SK-N-SH (cell line): ENCODE data around the gene EPHA5. TPM values are rescaled to one million over a fixed set of nuclear protein-coding genes. Genes with fewer than 3 reads are reported as not detected.

Experiments used
- CTCF ChIA-PET: fragments of 300-600, 350-600 bp; formaldehyde crosslinking; extraction: SDS; loops from one replicate; lab custom pipeline; 2021; lab: Yijun Ruan, JAX
- POLR2A ChIA-PET: fragments of 350-600 bp; sonication (Branson Sonifier 250); formaldehyde crosslinking; extraction: SDS; loops from one replicate; lab custom pipeline; 2020; ENCODE audit warnings: antibody characterized with exemption, inconsistent platforms; lab: Yijun Ruan, JAX
- DNase-seq: peaks from one replicate; pipeline ENCODE4 v3.0.0; 2012
- H2AFZ ChIP-seq: fragments of 200-600 bp; sonication (generic); 2 replicates; pipeline ENCODE4 v1.8.1; 2016; ENCODE audit warnings: antibody characterized with exemption, mild to moderate bottlenecking, low read depth
- H3F3A ChIP-seq: fragments of 200-600 bp; sonication (generic); replicated peaks from 2 replicates; pipeline ENCODE3; 2016; ENCODE audit warnings: antibody characterized with exemption, mild to moderate bottlenecking; ENCODE audit not compliant: insufficient read depth
- H3K27ac ChIP-seq, 2 experiments: fragments of 200-500 bp in 1 of 2; fragments of 200-600 bp in 1 of 2; sonication (Bioruptor generic) in 1 of 2; sonication (generic), shearing (Covaris generic) in 1 of 2; 2 replicates each; pipeline versions ENCODE4 v1.5.1 to v1.6.1; 2014 to 2016; ENCODE audit warnings: low read depth in 2 of 2, inconsistent platforms in 1 of 2, low read length in 1 of 2, mild to moderate bottlenecking in 1 of 2, mixed read lengths in 1 of 2
- H3K27me3 ChIP-seq: fragments of 200-600 bp; sonication (generic), shearing (Covaris generic); 2 replicates; pipeline ENCODE4 v1.6.1; 2016; ENCODE audit warnings: mixed run types; ENCODE audit not compliant: insufficient read depth
- H3K36me3 ChIP-seq, 2 experiments: fragments of 200-500 bp in 1 of 2; fragments of 200-600 bp in 1 of 2; sonication (Bioruptor generic) in 1 of 2; sonication (generic) in 1 of 2; replicated peaks in 1 of 2; 2 replicates each; pipeline versions ENCODE3 to v1.5.1; 2014 to 2016; ENCODE audit warnings: low read length in 1 of 2, mild to moderate bottlenecking in 1 of 2; ENCODE audit not compliant: insufficient read depth in 2 of 2, control insufficient read depth in 1 of 2
- H3K4me1 ChIP-seq, 2 experiments: fragments of 200-500 bp in 1 of 2; fragments of 200-600 bp in 1 of 2; sonication (Bioruptor generic) in 1 of 2; sonication (generic), shearing (Covaris generic) in 1 of 2; 2 replicates each; pipeline versions ENCODE4 v1.5.1 to v1.6.1; 2014 to 2016; ENCODE audit warnings: low read depth in 1 of 2, low read length in 1 of 2, mixed run types in 1 of 2; ENCODE audit not compliant: insufficient read depth in 2 of 2, control insufficient read depth in 1 of 2
- H3K4me2 ChIP-seq: fragments of 200-600 bp; sonication (generic), shearing (Covaris generic); 2 replicates; pipeline ENCODE4 v1.6.1; 2017; ENCODE audit warnings: mixed run types
- H3K4me3 ChIP-seq, 2 experiments: fragments of 200-500 bp in 1 of 2; fragments of 200-600 bp in 1 of 2; sonication (Bioruptor generic) in 1 of 2; sonication (generic), shearing (Covaris generic) in 1 of 2; 2 replicates each; pipeline versions ENCODE4 v1.5.1 to v1.8.1; 2014 to 2016; ENCODE audit warnings: low read depth in 2 of 2, inconsistent platforms in 1 of 2, low read length in 1 of 2, mild to moderate bottlenecking in 1 of 2, mixed read lengths in 1 of 2, moderate library complexity in 1 of 2
- H3K79me2 ChIP-seq: fragments of 200-600 bp; sonication (generic); 2 replicates; pipeline ENCODE4 v1.8.1; 2017; ENCODE audit warnings: mild to moderate bottlenecking; ENCODE audit not compliant: insufficient read depth
- H3K9ac ChIP-seq: fragments of 200-600 bp; sonication (generic); 2 replicates; pipeline ENCODE4 v1.6.1; 2017; ENCODE audit warnings: mixed run types
- H3K9me2 ChIP-seq: fragments of 200-600 bp; sonication (generic); 2 replicates; pipeline ENCODE4 v1.6.1; 2017; ENCODE audit warnings: mixed run types
- H3K9me3 ChIP-seq: fragments of 200-600 bp; sonication (generic); 2 replicates; pipeline ENCODE4 v1.6.1; 2017; ENCODE audit warnings: mixed run types, mild to moderate bottlenecking, moderate library complexity
- H4K20me1 ChIP-seq: fragments of 200-600 bp; sonication (generic); 2 replicates; pipeline ENCODE4 v1.6.1; 2017; ENCODE audit warnings: mild to moderate bottlenecking, mixed run types; ENCODE audit not compliant: insufficient read depth
- CHD2 ChIP-seq: fragments of 150-350 bp; IDR thresholded peaks from 2 replicates; pipeline ENCODE4 v1.6.1; 2018; ENCODE audit warnings: low read length; ENCODE audit not compliant: partially characterized antibody
- ELF1 ChIP-seq: IDR thresholded peaks from 2 replicates; pipeline ENCODE4 v1.4.0; 2012
- IRF3 ChIP-seq: fragments of 150-350 bp; IDR thresholded peaks from 2 replicates; pipeline ENCODE4 v1.6.1; 2016; ENCODE audit warnings: mild to moderate bottlenecking, low read depth, low read length
- MAX ChIP-seq: IDR thresholded peaks from 2 replicates; pipeline ENCODE4 v1.4.0; 2012; ENCODE audit warnings: low read depth
- MEF2A ChIP-seq: IDR thresholded peaks from 2 replicates; pipeline ENCODE4 v1.4.0; 2012; ENCODE audit warnings: low read depth, borderline replicate concordance
- NRF1 ChIP-seq: IDR thresholded peaks from 2 replicates; pipeline ENCODE4 v1.6.1; 2012; ENCODE audit warnings: low read depth, mild to moderate bottlenecking, low read length
- POLR2AphosphoS5 ChIP-seq: IDR thresholded peaks from 2 replicates; pipeline ENCODE4 v1.6.1; 2012; ENCODE audit warnings: low read depth, low read length
- RAD21 ChIP-seq: IDR thresholded peaks from 2 replicates; pipeline ENCODE4 v1.6.1; 2012; ENCODE audit warnings: mild to moderate bottlenecking, low read length
- REST ChIP-seq: IDR thresholded peaks from 2 replicates; pipeline ENCODE4 v1.6.1; 2012; ENCODE audit warnings: mild to moderate bottlenecking, low read depth, low read length, moderate library complexity
- RFX5 ChIP-seq: IDR thresholded peaks from 2 replicates; pipeline ENCODE4 v1.6.1; 2012; ENCODE audit warnings: mild to moderate bottlenecking, improper control_type of control experiment, low read length
- TCF12 ChIP-seq: IDR thresholded peaks from 2 replicates; pipeline ENCODE4 v1.4.0; 2012
- TEAD4 ChIP-seq: IDR thresholded peaks from 2 replicates; pipeline ENCODE4 v1.4.0; 2012; ENCODE audit warnings: mild to moderate bottlenecking, borderline replicate concordance; ENCODE audit not compliant: insufficient read depth
- WGBS: methylation state at CpG from one replicate; pipeline ENCODE4 v1.1.6; 2017; ENCODE audit warnings: low lambda C conversion rate; 5-methylcytosine and 5-hydroxymethylcytosine counted together
- polyA plus RNA-seq, 3 experiments: library from polyadenylated mRNA; depleted of rRNA; stranded (reverse); fragments of >200 nt; gene quantifications; 2 replicates each; pipeline ENCODE4 v1.2.3, GENCODE V29; 2012
- TF ChIP-seq, protein P1 (sequence below): fragments of 200-600 bp; sonication (generic); IDR thresholded peaks from 2 replicates; pipeline ENCODE4 v1.6.1; 2017; ENCODE audit warnings: antibody characterized with exemption, mild to moderate bottlenecking, moderate library complexity

The EPHA5 gene
- polyA plus RNA-seq, 1 of the 3 experiments (the other 2 are of a cell fraction), result not detected

- Histone ChIP-seq H2AFZ (peak overlapping the region; percentile 79), H3K27me3 (peaks cover 54% of the 10 kb centered on the region), H3K9ac (no peak overlapping the region), H3K4me2 (peak overlapping the region; percentile 88), H3F3A (no peaks in the 10 kb centered on the region), H3K4me1 (peaks cover 0 to 6% of the 10 kb centered on the region in 2 experiments; a peak in 1 of 4 replicates), H3K9me3 (no peaks in the 10 kb centered on the region), H3K27ac (no peak overlapping the region), H4K20me1 (no peaks in the 10 kb centered on the region), H3K9me2 (no peaks in the 10 kb centered on the region), H3K36me3 (no peaks in the 10 kb centered on the region), H3K79me2 (no peaks in the 10 kb centered on the region), H3K4me3 (peak overlapping the region in 1 of 2 experiments; percentile 68; a peak in 2 of 4 replicates)
- ChIA-PET CTCF (interaction anchor here (0.7 to 1.4 kb wide), 2 partner anchors 43 to 64 kb away, joined by 3 read pairs; no protein-coding TSS in a partner anchor), POLR2A (no interaction called here)
- TF ChIP-seq NRF1, result no peak
- TF ChIP-seq RAD21, result no peak
- TF ChIP-seq IRF3, result no peak
- TF ChIP-seq RFX5, result no peak
- no peak for TF ChIP-seq MAX
- no peak for TF ChIP-seq ELF1
- TF ChIP-seq, protein P1, sequence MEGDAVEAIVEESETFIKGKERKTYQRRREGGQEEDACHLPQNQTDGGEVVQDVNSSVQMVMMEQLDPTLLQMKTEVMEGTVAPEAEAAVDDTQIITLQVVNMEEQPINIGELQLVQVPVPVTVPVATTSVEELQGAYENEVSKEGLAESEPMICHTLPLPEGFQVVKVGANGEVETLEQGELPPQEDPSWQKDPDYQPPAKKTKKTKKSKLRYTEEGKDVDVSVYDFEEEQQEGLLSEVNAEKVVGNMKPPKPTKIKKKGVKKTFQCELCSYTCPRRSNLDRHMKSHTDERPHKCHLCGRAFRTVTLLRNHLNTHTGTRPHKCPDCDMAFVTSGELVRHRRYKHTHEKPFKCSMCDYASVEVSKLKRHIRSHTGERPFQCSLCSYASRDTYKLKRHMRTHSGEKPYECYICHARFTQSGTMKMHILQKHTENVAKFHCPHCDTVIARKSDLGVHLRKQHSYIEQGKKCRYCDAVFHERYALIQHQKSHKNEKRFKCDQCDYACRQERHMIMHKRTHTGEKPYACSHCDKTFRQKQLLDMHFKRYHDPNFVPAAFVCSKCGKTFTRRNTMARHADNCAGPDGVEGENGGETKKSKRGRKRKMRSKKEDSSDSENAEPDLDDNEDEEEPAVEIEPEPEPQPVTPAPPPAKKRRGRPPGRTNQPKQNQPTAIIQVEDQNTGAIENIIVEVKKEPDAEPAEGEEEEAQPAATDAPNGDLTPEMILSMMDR, result no peak
- TF ChIP-seq MEF2A, result no peak
- no peak for TF ChIP-seq TCF12
- TF ChIP-seq TEAD4, result no peak
- no peak for TF ChIP-seq POLR2AphosphoS5
- no peak for TF ChIP-seq CHD2
- TF ChIP-seq REST, result no peak
- WGBS, result 2% methylated on average over 24 of the region's 60 CpGs
- peak; percentile 22 for DNase-seq
These were observed 924 bp downstream of the EPHA5 start for GRCh38 chr4:65669111-65670019.
